A673 (cell line): Measurements from ENCODE around the gene GLDC.

Experiments used
- CTCF ChIP-seq: fragments of 300-800, 200-600 bp; sonication (generic); conservative IDR thresholded peaks from 2 replicates; pipeline ENCODE4 v1.5.1; 2017; ENCODE audit warnings: low read depth, mild to moderate bottlenecking, antibody characterized with exemption, low read length, moderate library complexity, mixed read lengths
- EZH2 ChIP-seq: fragments of 200-600 bp; sonication (generic); IDR thresholded peaks from 2 replicates; pipeline ENCODE4 v1.6.1; 2017; ENCODE audit warnings: borderline replicate concordance, low read depth, mild to moderate bottlenecking, mixed read lengths, antibody characterized with exemption, low read length; ENCODE audit not compliant: poor library complexity, severe bottlenecking

GRCh38 chr9:6641056-6641455, 4.5 kb downstream of the GLDC start:
- TF ChIP-seq CTCF (no peak), EZH2 (no peak)
